GM12864 (cell line): ENCODE data around the gene ZBTB43.

ENCODE experiments used
- DNase-seq: peaks from one replicate; pipeline ENCODE4 v3.0.0-alpha.2; 2011; ENCODE audit warnings: low read depth
- H3K4me3 ChIP-seq: 2 replicates; pipeline ENCODE4 v1.5.1; 2011; ENCODE audit warnings: mild to moderate bottlenecking, low read depth, low read length, control low read depth
- CTCF ChIP-seq: IDR thresholded peaks from 2 replicates; pipeline ENCODE4 v1.5.1; 2011; ENCODE audit warnings: low read depth, mild to moderate bottlenecking, moderate library complexity, low read length, control low read depth, inconsistent platforms; ENCODE audit errors: missing control alignments

The ZBTB43 gene

GRCh38 chr9:126857261-126857960, 52.6 kb downstream of the ZBTB43 start:
- DNase-seq = no peak
- TF ChIP-seq CTCF = no peak

DNA sequence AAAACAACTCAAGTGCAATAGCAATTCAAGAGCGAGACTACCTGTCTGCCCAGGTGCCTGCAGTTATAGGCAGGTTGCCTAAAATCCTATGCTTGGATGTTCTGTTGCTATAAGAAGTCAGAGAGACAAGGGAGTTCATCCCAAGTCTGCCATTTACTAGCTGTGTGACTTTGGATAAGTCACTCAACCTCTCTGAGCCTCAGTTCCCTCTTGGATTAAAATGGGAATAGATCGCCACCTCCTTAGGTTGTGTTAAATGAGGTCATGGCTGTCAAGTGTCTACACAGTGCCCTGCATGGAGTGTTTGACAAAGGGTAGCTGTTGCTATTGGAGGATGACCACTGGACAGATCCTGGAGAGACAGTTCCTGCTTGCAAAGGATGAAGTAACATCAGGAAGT, 54.3 kb downstream of the ZBTB43 start:
- DNase-seq = no peak
- H3K4me3 ChIP-seq = no peak overlapping the region
- no peak for TF ChIP-seq CTCF

More at GRCh38 chr9:126857261-126857960, 52.6 kb downstream of the ZBTB43 start:
- H3K4me3 ChIP-seq = no peak overlapping the region

DNA sequence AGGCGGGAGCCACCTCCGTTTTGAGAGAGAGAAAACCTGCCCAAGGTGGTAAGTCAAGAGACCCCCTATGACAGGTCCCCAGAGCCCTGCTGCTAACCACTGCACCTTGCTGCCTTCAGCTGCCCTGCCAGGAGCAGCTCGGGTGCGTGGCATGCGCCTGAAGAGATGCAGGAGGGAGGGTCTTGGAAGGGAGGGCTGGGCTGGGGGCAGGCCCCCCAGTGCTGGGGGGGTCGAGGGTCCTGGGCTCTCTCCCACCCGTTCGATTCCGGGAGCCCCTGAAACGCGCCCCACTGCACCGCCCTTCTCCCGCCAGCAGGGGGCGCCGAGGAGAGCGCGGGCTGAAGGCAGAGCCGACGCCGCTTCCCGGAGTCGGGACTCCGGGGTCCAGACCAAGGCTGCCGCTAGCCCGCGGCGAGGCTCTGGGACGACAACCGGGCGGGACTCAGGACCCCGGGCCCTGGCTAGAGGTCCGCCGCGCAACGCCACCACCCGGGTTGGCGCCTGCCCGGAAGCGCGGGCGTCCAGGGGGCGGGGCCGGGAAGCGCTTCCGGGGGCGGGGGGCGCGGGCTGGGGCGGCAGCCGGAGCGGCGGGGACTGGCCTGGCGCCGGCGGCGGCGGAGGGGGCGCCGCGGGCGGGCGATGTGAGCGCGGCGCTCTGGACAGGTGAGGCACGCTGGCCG, 55.4 kb downstream of the ZBTB43 start, which contains the start of gene ZBTB34:
ZBTB34 (plus strand) TSS at position 563 of the 680 bp plus-strand sequence. CDS start 18,761 bp downstream, outside the sequence.
- H3K4me3 ChIP-seq = peak within 1 kb of the TSS; percentile 69
- DNase-seq = no peak
- peak; percentile 97 for TF ChIP-seq CTCF

DNA sequence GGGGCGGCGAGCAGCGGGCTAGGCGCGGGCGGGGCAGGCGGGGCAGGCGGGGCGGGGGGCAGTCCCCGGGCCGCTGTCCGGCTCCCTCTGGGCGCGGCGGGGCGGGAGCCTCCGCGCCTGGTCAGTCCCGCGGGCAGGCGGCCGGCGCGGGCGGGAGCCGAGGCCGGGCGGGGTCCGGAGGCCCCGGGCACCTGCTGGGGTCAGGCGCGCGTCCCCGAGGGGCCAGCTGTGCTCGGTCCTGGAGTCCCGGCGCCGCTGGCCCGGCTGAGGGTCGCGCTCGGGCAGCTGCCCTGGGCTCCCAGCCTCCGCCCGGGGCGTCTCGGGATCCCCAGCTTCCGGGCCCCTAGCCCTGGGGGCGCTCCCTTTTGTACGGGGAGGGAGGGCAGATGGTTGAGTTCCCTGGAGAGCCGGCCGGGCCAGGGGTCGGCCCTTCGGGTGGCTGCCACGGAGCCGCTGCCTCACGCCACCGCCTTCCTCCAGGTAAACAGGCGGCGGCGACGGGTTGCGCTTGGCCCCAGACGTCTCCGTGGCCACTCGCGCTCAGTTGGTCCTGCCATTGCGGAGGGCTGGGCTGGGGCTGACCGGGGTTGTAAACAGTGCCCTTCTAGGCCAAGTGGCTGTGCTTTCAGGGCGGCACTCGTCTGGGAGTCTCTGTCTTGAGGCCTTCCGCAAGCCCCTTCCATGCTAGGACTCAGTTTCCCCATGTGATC, 56.1 kb downstream of the ZBTB43 start:
- TF ChIP-seq CTCF = no peak
- no peak for DNase-seq
- peak overlapping the region; percentile 69 for H3K4me3 ChIP-seq

DNA sequence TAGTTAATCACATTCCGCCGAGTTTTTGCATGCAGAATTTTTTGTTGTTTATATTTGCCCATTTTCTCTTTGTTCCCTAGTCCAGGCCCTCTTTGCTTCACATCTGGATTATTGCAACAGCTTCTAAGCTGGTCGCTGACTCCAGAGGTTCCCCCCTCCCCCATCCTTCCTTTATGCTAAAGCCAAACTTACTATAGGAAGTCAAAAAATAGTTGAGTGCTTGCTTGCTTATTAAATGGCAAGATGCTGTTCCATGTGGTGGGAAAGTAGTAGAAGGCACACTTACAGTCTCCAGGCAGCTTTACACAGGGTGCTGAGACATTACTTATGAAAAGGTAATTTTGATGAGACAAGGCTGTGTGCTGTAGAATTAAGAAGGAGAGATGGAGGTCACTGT, 56.9 kb downstream of the ZBTB43 start:
- TF ChIP-seq CTCF = no peak
- no peak for DNase-seq
- H3K4me3 ChIP-seq = peak overlapping the region; percentile 69

DNA sequence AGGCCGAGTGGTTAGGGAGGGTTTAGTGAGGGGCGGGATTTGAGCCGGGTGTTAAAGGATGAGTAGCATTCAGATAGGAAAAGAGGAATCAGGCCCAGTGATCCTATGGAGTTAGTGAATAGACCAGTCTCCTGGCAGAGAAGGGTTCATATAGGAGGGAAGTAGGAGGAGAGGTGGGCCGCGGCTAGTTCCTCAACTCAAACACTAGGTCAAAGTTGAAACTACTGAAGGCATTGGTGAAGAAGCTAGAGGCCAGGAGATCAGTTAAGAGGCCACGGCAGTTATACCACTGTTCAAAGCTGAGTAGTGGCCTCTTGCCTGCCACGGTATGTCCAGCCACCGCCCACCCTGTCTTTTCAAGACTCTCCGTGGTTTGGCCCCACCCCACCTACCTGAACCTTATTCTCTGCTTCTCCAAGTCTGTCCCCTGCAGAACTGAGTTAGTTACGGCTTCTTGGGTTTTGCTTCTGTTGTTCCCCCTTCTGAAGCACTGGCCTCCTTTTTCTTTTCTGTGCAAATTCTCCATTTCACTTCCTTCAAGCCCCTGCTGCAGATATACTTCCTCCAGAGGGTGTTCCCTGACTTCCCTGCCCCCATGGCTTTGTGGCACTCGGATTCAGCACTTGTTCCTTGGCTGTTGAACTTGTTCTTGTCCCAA, 57.4 kb downstream of the ZBTB43 start:
- DNase-seq = no peak
- H3K4me3 ChIP-seq = peak overlapping the region; percentile 69
- TF ChIP-seq CTCF = no peak
